Astrocyte (in vitro differentiated cells and primary cell): ENCODE data around the gene JPT2. TPM values are rescaled to one million over a fixed set of nuclear protein-coding genes. Genes with fewer than 3 reads are reported as not detected.

Experiments used
- DNase-seq: peaks from one replicate; pipeline ENCODE4 v3.0.0-alpha.2; 2010; ENCODE audit warnings: low read depth
- FAIRE-seq: peaks from 2 replicates; lab custom pipeline; 2011; peaks lifted over from hg19 to GRCh38; lab: Jason Lieb, UNC
- H2AFZ ChIP-seq: 2 replicates; pipeline ENCODE4 v1.6.0; 2012; ENCODE audit warnings: low read depth, low read length, inconsistent platforms
- H3K27ac ChIP-seq: 2 replicates; pipeline ENCODE4 v1.5.1; 2011; ENCODE audit warnings: low read depth, low read length, inconsistent platforms
- H3K27me3 ChIP-seq: 2 replicates; pipeline ENCODE4 v1.6.0; 2011; ENCODE audit warnings: low read length, inconsistent platforms; ENCODE audit not compliant: insufficient read depth
- H3K36me3 ChIP-seq: 2 replicates; pipeline ENCODE4 v1.5.1; 2011; ENCODE audit warnings: low read length, inconsistent platforms; ENCODE audit not compliant: insufficient read depth
- H3K4me1 ChIP-seq: 2 replicates; pipeline ENCODE4 v1.5.1; 2011; ENCODE audit warnings: low read length, inconsistent platforms; ENCODE audit not compliant: insufficient read depth
- H3K4me2 ChIP-seq: 2 replicates; pipeline ENCODE4 v1.6.0; 2012; ENCODE audit warnings: low read length, inconsistent platforms
- H3K4me3 ChIP-seq: 2 replicates; pipeline ENCODE4 v1.5.1; 2011; ENCODE audit warnings: low read depth, mild to moderate bottlenecking, low read length, inconsistent platforms; ENCODE audit not compliant: insufficient read depth
- H3K79me2 ChIP-seq: 2 replicates; pipeline ENCODE4 v1.6.0; 2012; ENCODE audit warnings: mild to moderate bottlenecking, low read length, inconsistent platforms; ENCODE audit not compliant: insufficient read depth
- H3K9ac ChIP-seq: 2 replicates; pipeline ENCODE4 v1.6.0; 2012; ENCODE audit warnings: mild to moderate bottlenecking, low read length, inconsistent platforms
- H3K9me3 ChIP-seq: 2 replicates; pipeline ENCODE4 v1.5.1; 2012; ENCODE audit warnings: low read depth, mild to moderate bottlenecking, low read length, inconsistent platforms; ENCODE audit not compliant: insufficient read depth
- H4K20me1 ChIP-seq: 2 replicates; pipeline ENCODE4 v1.6.0; 2012; ENCODE audit warnings: low read length, inconsistent platforms; ENCODE audit not compliant: insufficient read depth
- H3K27ac Mint-ChIP-seq: one replicate; pipeline ENCODE4 v1.8.0; 2021; ENCODE audit warnings: mild to moderate bottlenecking, mixed read lengths; ENCODE audit not compliant: unreplicated experiment
- H3K27me3 Mint-ChIP-seq: one replicate; pipeline ENCODE4 v1.8.0; 2021; ENCODE audit warnings: low read depth, mixed read lengths; ENCODE audit not compliant: unreplicated experiment
- H3K36me3 Mint-ChIP-seq: one replicate; pipeline ENCODE4 v1.8.0; 2021; ENCODE audit warnings: low read depth, mixed read lengths; ENCODE audit not compliant: unreplicated experiment
- H3K4me1 Mint-ChIP-seq: one replicate; pipeline ENCODE4 v1.8.0; 2021; ENCODE audit warnings: low read depth, mixed read lengths; ENCODE audit not compliant: unreplicated experiment
- H3K4me3 Mint-ChIP-seq: one replicate; pipeline ENCODE4 v1.8.0; 2021; ENCODE audit warnings: mild to moderate bottlenecking, moderate library complexity, mixed read lengths; ENCODE audit not compliant: unreplicated experiment
- H3K9me3 Mint-ChIP-seq: one replicate; pipeline ENCODE4 v1.8.0; 2021; ENCODE audit warnings: mild to moderate bottlenecking, mixed read lengths; ENCODE audit not compliant: unreplicated experiment
- CTCF ChIP-seq: IDR thresholded peaks from 2 replicates; pipeline ENCODE4 v1.5.1; 2011; ENCODE audit warnings: low read depth, mild to moderate bottlenecking, inconsistent platforms, low read length, moderate library complexity; ENCODE audit not compliant: insufficient read depth
- EZH2 ChIP-seq: IDR thresholded peaks from 2 replicates; pipeline ENCODE4 v1.6.1; 2012; ENCODE audit warnings: mild to moderate bottlenecking, low read length, inconsistent platforms; ENCODE audit not compliant: insufficient read depth
- total RNA-seq: library from RNA; stranded (reverse); gene quantifications from 2 replicates; pipeline ENCODE4 v1.2.1, GENCODE V29; 2021

The JPT2 gene
- total RNA-seq, 1 donor from 2014 or later, result 143 TPM

GRCh38 chr16:1705688-1706385 is 27.8 kb downstream of the JPT2 start, which contains the start of gene MAPK8IP3:
TSS of gene MAPK8IP3 (plus strand) at chr16:1706195. CDS start at chr16:1706340, 145 bp downstream.
- Mint-ChIP-seq H3K9me3 (no peaks in the 10 kb centered on the region), H3K27me3 (no peaks in the 10 kb centered on the region), H3K4me3 (peak within 1 kb of the TSS; percentile 99), H3K27ac (peak within 1 kb of the TSS; percentile 95), H3K4me1 (peaks cover 28% of the 10 kb centered on the region), H3K36me3 (peaks cover 10% of the 10 kb centered on the region)
- Histone ChIP-seq H3K36me3 (peaks cover 19% of the 10 kb centered on the region), H2AFZ (peak within 1 kb of the TSS; percentile 98), H3K4me2 (peak within 1 kb of the TSS; percentile 99), H3K9me3 (no peaks in the 10 kb centered on the region), H3K4me1 (peaks cover 27% of the 10 kb centered on the region), H4K20me1 (peaks cover 38% of the 10 kb centered on the region), H3K9ac (peak within 1 kb of the TSS; percentile 98), H3K79me2 (peaks cover 51% of the 10 kb centered on the region), H3K27ac (peak within 1 kb of the TSS; percentile 92), H3K4me3 (peak within 1 kb of the TSS; percentile 91), H3K27me3 (no peaks in the 10 kb centered on the region)
- peak; percentile 59 for DNase-seq
- TF ChIP-seq EZH2, result no peak
- TF ChIP-seq CTCF, result peak; percentile 53
- FAIRE-seq, result no peak

- no peaks in the 10 kb centered on the region for H3K9me3 Mint-ChIP-seq
- H3K27ac ChIP-seq, result peak overlapping the region; percentile 92
- H3K4me3 ChIP-seq, result peak overlapping the region; percentile 91
- H3K4me1 Mint-ChIP-seq, result peaks cover 20% of the 10 kb centered on the region
- no peak for TF ChIP-seq CTCF
- TF ChIP-seq EZH2, result no peak
- H3K27ac Mint-ChIP-seq, result peak overlapping the region; percentile 77
- peaks cover 11% of the 10 kb centered on the region for H3K36me3 ChIP-seq
- H3K79me2 ChIP-seq, result peaks cover 58% of the 10 kb centered on the region
- H3K9me3 ChIP-seq, result no peaks in the 10 kb centered on the region
- peak overlapping the region; percentile 98 for H3K9ac ChIP-seq
- DNase-seq (peak; percentile 29), FAIRE-seq (no peak)
- H3K4me2 ChIP-seq, result peak overlapping the region; percentile 99
- H3K27me3 ChIP-seq, result no peaks in the 10 kb centered on the region
- peaks cover 27% of the 10 kb centered on the region for H3K4me1 ChIP-seq
- peaks cover 46% of the 10 kb centered on the region for H4K20me1 ChIP-seq
- H3K36me3 Mint-ChIP-seq, result peaks cover 10% of the 10 kb centered on the region
- peak overlapping the region; percentile 86 for H2AFZ ChIP-seq
- H3K4me3 Mint-ChIP-seq, result peak overlapping the region; percentile 92
- H3K27me3 Mint-ChIP-seq, result no peaks in the 10 kb centered on the region
Observed at GRCh38 chr16:1706386-1707192, 28.5 kb downstream of the JPT2 start.
